GM21447 (cell line): ENCODE data around the gene NPLOC4.

Source experiments
- ATAC-seq: cut with Tn5 transposase; IDR thresholded peaks from one replicate; pipeline ENCODE4 v1.9.1; 2021; ENCODE audit not compliant: unreplicated experiment

The NPLOC4 gene

DNA sequence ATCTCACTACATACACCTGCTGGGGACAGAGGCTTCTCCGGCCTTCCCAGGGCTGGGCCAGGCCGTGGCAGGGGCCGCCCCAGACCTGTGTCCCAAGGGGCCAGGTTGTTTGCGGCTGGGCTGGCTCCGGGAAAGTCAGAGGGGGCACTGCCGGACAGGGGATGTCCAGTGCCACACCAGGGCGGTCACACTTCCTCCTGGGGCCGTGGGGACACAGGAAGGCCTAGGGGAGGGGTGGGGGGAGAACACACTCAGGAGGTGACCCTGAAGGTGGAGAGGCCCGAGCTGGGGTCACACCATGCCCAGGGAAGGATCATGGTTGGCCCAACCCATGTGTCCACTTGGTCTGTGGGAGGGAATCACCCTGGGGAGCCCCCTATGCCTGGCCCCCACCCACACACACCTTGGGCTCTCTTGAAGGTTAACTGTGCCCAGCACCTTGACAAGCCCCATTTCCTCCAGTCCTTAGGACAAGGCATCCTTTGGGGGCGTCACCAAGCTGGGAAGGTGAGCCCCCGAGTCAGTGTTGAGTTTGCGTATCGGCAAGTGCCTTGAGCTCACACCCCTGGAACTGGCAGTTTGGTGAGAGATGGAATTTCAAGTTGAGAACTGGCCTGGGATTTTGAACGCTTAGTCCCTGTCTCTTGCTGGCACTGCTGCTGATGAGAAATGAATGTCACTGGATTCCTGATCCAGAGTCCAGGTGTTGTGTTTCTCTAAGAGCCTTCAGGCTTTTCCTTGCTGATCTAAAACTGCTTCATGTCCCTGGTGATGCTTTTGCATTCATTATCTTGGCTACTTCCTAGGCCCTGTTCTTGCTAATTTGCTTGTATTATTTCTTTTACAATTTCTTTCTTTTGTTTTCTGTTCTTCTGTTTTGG, 116.7 kb downstream of the NPLOC4 start:
- ATAC-seq = no peak

DNA sequence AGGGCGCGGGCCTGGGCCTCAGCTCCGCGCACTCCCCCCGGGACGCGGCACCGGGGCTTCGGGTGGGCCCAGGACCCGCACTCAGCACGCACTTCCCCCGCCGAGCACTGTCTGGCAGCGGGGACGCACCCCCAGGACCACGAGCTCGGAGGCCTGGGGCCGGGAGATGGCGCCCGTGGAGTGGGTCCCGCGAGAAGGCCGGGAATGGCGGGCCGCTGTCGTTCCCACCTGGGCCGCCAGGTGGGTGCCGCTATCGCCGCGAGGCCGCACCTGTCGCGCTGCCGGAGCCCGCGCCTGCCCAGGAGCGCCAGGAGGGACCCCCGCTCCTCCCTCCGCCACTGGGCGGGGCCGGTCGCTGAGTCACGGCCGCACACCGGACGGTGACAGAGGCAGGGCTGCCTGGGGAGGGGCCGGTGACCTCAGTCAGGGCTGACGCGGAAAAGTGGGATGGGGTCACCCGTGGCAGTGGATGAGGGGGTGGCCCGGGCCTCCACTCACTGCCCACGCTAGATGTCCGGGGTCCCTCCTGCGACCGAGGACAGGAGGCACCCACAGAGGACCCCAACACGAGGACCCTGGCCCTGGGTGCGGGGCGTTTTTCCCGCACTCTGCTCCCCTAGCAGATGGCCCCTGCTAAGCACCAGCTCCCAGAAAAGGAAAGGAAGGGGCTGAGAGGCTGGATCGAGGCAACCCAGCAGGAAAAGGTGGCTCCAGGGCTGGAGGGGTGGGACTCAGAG, 117.5 kb downstream of the NPLOC4 start:
- ATAC-seq = no peak

DNA sequence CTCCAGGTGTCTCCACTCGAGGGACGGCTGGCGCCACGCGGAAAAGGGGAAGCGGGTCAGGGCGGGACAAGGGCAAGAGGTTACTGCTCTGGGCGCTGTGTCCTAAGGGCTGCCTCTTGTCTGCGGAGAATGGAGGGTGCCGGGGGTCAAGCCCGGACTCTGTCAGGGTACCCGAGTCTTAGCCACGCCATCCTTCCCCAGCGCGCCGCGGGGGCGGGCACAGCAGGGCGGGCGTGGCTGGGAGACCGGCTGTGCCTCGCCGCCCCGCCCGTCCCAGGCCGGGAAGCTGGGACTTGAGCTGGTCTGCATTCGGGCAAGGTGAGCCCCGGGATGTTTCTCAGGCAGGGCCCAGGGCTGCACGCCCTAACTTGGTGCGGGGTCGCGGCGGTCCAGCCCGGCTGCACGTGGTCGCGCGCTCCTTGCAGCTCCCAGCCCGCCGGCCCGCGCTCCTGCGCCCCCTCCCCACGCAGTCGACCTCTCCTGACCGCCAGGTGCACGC, 118.1 kb downstream of the NPLOC4 start:
- ATAC-seq = no peak

DNA sequence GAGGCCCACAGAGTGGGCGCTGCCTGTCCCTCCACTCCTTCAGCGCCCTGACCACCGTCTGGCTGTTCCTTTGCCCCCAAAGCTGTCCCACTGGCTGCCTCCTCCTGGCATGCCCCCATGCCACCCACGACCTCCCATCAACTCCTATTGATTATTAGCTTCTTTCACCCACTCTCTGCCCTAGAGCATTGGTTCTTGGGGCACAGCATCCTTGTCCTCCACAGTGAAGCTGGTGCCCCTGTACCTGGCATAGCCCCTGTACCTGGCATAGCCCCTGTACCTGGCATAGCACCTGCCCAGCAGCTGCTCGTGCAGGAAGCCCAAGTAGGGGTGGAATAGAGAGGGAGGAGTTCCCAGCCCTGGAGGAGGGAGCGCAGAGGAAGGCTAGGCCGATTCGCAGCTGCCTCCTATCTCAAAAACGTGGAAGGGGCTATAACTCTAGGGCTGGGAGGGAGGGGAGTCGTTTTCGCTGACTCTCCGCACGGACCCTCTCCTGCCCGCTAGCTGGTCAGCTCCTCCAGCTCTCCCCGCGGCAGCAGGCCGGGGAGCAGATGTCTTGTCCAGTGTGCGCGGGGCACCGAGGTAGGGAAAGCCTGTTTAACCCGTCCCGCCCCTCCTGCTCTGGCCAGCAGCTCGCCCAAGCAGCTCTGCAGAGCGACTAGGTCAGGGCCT, 118.7 kb downstream of the NPLOC4 start:
- ATAC-seq = no peak

DNA sequence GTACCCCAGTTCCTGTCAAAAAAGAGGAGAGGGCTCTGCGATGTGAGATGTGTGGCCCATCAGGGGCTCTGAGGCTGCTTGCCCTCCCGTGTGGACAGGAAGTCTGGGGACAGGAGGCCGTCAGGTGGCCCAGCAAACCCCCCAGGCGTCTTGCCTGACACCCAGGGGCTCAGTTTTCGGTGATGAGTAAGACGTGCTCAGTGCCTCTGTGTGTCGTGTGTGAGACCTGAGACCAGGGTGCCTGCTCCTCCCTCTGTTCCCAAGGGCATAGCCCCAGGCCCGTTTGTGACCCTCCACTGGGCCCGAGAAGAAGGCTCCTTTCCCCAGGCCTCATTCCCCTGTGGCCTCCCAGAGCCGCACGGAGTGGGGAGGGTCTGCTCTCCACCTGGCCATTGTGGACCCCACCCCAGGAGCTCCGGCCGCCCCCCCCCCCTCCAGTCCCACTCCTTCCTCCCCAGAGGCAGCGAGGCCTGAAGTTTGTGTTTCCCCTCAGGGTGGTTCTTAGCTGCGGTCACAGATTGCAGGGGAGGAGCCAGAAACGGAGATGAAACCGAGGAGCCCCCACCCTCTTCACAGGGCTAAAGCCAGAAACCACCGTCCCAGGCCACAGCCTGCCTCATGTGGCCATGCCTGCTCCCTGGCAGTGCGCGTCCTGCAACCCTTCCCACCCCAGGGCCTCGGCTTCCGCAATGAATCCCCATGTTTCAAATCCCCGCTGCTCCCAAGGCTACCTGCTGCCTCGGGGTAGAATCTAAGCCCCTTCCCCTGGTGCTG, 119.4 kb downstream of the NPLOC4 start:
- no peak for ATAC-seq

DNA sequence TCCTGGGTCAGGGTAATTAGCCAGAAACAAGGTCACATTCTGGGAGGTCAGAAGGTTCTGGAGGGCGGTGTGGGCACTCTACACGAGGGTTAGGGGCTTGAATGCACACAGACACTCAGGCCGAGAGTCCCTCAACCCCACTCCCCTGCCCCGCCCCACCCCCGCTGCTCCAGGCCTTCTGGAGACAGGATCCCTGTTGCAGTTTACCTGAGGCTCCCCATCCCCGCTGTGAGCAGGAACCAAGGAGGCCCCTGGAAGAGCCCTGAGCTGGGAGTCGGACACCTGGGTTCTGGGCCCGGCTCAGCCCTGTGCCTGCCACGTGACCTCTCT, 119.9 kb downstream of the NPLOC4 start:
- no peak for ATAC-seq

DNA sequence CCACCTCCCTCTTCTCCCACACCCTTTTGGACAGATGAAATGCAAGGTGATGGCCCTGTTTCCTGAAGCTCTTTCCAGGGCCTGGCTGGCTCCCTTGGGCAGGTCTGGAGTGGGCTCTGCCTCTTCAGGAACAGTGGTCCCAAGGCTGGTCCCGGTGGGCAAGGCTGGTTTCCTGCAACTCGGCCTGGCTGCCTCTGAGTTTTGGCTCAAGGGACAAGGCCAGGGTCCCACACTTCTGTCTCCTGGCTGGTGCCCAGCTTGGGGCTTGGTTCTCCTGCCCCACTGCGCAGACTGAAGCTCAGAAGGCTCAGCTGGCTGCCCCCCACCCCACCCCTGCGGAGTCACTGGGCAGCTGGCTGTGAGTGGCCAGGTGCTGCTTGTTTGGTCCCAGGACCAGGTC, 120.5 kb downstream of the NPLOC4 start:
- ATAC-seq = no peak

DNA sequence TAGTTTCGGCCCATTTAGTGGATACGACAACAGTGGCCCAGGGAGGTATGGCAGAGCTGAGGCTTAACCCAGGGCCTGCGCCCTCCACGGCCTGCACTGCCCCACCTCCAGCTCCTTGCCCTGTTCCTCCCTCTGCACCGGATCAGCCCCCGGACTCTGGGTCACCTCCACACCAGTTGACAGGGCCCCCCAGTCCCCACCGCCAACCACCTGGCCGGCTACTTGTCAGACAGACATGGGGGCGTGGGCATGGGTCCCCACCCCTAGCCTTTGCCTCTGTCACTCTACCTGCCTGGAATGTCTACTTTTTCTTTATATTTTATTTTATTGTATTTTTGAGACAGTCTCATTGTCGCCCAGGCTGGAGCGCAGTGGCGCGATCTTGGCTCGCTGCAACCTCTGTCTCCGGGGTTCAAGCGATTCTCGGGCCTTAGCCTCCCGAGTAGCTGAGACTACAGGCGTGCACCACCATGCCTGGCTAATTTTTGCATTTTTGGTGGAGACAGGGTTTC, 121.3 kb downstream of the NPLOC4 start:
- no peak for ATAC-seq

DNA sequence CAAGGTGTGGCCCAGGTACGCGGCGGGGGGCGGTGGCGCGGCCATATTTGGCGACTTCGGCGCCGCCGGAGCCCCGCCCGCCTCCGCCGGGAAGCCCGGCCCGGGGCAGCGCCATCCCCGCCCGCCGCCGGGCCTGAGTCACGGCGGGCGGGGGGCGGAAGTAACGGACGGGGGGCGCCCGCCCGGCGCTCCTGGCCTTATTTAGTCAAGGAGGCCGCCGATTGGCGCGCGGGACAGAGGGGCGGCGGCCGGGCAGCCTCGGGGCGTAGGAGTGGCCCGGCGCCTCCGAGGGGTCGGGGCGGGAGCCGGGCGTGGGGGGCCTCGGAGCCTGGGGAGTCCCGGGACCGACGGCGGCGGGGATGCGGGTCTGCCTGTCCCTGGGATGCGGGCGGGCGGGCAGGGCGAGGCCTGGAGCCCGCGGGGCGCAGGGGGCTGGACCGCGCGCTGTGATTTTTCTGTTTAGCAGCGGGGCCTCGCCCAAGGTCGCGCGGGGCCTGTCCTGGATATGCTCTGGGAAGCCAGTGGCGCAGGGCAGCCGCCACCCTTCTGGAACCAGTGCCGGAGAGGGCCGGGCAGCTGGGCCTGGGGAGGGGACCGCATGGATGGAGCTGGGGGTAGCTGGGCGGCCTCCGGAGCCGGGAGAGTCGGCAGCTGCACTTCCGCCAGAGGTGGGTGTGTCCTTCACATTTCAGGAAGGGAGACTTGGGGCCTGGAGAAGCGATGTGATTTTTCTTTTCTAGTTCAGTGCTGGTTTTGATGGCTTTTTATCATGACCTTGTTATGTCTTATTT, 122.0 kb downstream of the NPLOC4 start:
- ATAC-seq = no peak

DNA sequence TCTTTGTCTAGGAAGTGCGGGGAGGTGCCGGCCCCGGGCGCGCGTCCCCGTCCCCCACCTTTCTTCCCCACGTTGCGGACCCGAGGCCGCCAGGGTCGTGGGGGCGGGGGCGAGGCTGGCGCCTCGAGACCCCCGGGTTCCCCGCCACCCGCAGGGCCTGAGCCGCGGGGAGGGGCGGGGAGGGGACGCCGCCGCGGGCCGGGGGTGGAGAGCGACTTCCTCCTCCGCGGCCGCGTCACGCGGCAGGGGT, 122.5 kb downstream of the NPLOC4 start:
- no peak for ATAC-seq

DNA sequence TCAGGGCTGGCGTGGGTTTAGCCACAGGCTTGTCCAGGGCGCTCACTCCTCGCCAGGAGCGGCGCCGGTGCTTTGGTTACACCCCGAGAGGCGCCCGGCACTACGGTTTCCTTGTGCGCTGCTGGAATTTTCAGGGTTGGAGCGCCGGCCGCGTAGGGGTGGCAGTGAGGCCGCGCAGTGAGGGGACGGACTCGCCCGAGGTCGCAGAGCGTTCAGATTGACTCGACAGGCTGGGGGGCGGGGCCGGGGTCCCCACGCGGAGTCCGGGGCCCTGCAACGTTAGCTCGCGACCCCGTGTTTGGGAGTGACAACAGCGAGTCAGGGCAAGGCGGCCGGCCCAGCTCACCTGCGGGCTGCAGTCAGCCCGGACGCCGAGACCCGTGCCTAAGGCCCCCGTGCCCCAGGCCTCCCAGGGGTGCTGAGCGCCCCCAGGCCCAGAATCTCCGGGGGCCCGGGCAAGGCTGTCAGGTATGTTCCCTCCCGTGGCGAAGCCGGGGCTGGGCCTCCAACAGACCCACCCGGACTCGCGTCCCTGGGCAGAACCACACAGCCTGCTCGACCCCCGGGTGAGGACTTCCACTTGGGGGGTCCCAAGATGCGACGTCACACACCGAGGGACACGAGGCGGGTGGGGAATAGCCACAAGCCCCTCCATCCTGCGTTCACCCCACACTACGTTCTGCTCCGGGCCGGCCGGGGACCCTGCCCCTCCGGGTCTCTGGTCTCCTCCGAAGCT, 123.0 kb downstream of the NPLOC4 start:
- ATAC-seq = no peak

DNA sequence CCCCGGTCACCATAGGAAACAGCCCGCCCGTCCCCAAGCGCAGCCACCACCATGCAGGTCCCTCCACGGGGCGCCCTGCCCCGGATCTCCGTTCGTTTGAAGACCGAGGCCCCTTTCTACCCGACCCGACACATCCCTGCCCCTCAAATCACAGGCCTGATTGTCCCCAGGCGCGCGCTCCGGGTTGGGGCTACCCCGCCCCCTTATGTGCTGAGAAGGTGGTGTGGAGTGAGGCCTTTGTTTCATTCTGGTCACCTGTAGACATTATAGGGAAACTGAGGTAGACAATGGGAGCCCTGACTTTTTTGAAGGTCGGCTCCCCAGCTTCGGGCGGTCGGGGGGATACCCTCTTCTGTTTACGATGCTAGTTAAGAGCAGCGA, 123.5 kb downstream of the NPLOC4 start:
- ATAC-seq = no peak

DNA sequence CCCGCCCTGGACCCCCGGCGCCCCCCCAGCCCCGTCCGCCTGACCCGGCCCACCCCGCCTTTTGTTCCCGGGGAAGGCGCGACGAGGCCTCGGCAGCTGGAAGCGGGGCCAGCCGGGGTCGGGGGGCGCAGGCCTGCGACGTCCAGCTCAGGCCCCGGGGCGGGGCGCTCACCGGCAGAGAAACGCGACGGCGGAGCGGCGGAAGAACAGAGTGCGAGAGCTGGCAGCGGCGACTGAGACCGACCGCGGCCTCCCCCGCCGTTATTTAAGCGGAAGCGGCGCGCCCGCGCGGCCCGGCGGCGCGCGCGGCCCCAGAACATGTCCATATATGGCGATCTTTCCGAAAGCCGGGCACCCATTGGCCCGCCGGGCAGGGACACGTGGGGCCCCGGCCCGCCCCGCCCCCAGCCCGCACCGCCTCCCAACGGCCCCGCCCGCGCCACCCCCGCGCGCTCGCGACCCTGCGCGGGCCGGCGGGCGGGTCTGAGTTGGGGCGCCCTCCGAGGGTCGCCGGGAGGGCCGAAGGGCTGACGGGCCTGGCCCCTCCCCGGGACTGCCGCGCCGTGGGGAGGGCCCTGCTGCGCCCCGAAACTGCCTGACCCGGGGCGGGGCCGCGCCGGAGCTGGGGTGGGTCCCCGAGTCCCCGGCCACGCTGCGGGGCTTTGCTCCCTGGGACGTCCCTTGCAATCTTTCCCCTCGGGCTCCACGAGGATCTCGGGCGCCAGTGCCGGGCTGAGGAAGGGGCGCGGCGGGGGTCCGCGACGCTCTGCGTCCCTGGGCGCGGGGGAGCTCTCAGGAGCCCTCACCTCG, 124.1 kb downstream of the NPLOC4 start, which contains the start of gene ACTG1:
Gene ACTG1, minus strand, starts transcription at position 238 of the 810 bp plus-strand sequence. CDS start 445 bp downstream, outside the sequence.
- ATAC-seq = peak; percentile 26

DNA sequence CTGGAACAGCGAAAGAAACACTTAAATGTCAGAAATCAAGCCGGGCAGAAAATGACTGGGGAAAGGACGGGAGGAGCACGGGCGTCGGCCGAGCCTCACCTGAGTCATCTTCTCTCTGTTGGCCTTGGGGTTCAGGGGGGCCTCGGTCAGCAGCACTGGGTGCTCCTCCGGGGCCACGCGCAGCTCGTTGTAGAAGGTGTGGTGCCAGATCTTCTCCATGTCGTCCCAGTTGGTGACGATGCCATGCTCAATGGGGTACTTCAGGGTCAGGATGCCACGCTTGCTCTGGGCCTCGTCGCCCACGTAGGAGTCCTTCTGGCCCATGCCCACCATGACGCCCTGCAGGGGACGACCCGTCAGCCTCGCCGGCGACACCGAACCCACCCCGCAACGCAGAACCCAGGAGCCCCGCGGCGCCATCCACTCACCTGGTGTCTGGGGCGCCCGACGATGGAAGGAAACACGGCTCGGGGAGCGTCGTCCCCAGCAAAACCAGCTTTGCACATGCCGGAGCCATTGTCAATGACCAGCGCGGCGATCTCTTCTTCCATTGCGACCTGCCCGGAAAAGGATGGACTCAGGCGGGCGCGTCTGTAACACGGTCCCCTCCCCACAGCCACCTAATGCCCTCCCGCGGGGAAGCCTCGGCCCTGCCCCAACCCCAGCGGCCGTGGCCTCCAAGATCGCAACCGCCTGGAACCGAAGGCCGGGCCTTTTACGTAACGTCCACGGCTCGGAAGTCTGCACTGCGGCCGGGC, 124.9 kb downstream of the NPLOC4 start:
- ATAC-seq = no peak

DNA sequence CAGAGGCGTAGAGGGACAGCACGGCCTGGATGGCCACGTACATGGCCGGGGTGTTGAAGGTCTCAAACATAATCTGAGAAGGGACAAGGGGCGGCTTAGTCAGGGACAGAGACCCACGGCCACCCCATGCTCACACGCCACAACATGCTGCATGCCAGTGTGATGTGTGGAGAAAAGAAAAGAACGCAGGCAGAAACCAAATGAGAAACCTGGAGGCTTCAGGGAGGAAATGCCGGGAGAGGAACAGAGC, 125.4 kb downstream of the NPLOC4 start:
- no peak for ATAC-seq

DNA sequence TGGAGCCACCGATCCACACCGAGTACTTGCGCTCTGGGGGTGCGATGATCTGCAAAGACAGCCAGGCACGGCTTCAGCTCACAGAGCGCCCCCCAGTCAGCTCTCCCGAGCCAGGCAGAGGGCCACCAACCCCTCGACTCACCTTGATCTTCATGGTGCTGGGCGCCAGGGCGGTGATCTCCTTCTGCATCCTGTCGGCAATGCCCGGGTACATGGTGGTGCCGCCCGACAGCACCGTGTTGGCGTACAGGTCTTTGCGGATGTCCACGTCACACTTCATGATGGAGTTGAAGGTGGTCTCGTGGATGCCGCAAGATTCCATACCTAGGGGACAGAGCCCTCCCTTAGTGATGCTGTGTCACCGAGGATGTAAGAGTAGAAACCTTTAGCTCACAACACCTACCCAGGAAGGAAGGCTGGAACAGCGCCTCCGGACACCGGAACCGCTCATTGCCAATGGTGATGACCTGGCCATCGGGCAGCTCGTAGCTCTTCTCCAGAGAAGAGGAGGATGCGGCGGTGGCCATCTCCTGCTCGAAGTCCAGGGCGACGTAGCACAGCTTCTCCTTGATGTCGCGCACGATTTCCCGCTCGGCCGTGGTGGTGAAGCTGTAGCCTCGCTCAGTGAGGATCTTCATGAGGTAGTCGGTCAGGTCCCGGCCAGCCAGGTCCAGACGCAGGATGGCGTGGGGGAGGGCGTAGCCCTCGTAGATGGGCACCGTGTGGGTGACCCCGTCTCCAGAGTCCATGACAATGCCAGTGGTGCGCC, 125.9 kb downstream of the NPLOC4 start:
- ATAC-seq = no peak

DNA sequence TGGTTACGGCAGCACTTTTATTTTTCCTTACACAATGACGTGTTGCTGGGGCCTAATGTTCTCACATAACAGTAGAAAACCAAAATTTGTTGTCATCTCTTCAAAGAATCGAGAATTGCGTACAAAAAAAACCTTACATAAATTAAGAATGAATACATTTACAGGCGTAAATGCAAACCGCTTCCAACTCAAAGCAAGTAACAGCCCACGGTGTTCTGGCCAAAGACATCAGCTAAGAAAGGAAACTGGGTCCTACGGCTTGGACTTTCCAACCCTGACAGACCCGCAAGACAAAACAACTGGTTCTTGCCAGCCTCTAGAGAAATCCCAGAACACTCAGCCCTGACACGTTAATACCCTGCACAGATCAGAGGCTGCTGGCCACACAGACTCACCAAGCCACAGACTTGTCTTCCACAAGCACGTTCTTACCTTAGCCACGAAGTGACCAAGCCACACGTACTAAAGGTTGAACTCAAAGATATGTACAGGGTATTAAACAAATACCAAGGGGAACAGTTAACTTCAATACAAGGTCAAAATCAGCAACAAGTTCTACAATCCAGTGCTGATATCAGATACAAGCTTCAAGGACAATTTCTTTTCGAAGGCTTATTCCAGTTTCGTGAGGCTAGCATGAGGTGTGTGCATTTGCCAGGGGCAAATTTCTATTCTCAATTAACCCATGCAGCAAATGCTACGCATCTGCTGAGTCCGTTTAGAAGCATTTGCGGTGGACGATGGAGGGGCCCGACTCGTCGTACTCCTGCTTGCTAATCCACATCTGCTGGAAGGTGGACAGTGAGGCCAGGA, 126.7 kb downstream of the NPLOC4 start:
- ATAC-seq = no peak
